T-helper 22 cell (primary cell): ENCODE data around the gene TM4SF1.

ENCODE experiments used
- DNase-seq: peaks from one replicate; pipeline ENCODE4 v3.0.0-alpha.2; 2020; ENCODE audit warnings: low read depth

TM4SF1 gene

GRCh38 chr3:149375501-149376196 lies 1.8 kb downstream of the TM4SF1 start:
- DNase-seq = no peak

GRCh38 chr3:149374793-149375500 lies 2.5 kb downstream of the TM4SF1 start:
- no peak for DNase-seq

GRCh38 chr3:149374391-149374790 lies 3.1 kb downstream of the TM4SF1 start:
- no peak for DNase-seq

GRCh38 chr3:149373235-149374125 lies 4.0 kb downstream of the TM4SF1 start:
- DNase-seq = no peak

- no peak for DNase-seq
Observed at GRCh38 chr3:149371723-149372114, 5.7 kb downstream of the TM4SF1 start.

GRCh38 chr3:149371001-149371722 lies 6.3 kb downstream of the TM4SF1 start:
- no peak for DNase-seq

- no peak for DNase-seq
Observed at GRCh38 chr3:149369991-149370866, 7.2 kb downstream of the TM4SF1 start.

- DNase-seq = no peak
Observed at GRCh38 chr3:149368674-149369497, 8.6 kb downstream of the TM4SF1 start.

GRCh38 chr3:149368201-149368673 lies 9.2 kb downstream of the TM4SF1 start:
- DNase-seq = no peak

- no peak for DNase-seq
Observed at GRCh38 chr3:149366941-149367840, 10.3 kb downstream of the TM4SF1 start.

GRCh38 chr3:149366031-149366430 lies 11.4 kb downstream of the TM4SF1 start:
- no peak for DNase-seq

- DNase-seq = no peak
Observed at GRCh38 chr3:149364624-149365023, 12.8 kb downstream of the TM4SF1 start.

GRCh38 chr3:149363053-149363452 lies 14.4 kb downstream of the TM4SF1 start:
- DNase-seq = no peak

- DNase-seq = no peak
Observed at GRCh38 chr3:149362366-149362765, 15.1 kb downstream of the TM4SF1 start.

GRCh38 chr3:149356630-149357029 lies 20.8 kb downstream of the TM4SF1 start:
- no peak for DNase-seq

- DNase-seq = no peak
Observed at GRCh38 chr3:149356044-149356592, 21.3 kb downstream of the TM4SF1 start.

GRCh38 chr3:149353581-149354184 lies 23.8 kb downstream of the TM4SF1 start:
- DNase-seq = no peak

GRCh38 chr3:149352556-149352955 lies 24.9 kb downstream of the TM4SF1 start:
- no peak for DNase-seq
